ENCODE results near the gene GALNT17.

GALNT17 gene

DNA sequence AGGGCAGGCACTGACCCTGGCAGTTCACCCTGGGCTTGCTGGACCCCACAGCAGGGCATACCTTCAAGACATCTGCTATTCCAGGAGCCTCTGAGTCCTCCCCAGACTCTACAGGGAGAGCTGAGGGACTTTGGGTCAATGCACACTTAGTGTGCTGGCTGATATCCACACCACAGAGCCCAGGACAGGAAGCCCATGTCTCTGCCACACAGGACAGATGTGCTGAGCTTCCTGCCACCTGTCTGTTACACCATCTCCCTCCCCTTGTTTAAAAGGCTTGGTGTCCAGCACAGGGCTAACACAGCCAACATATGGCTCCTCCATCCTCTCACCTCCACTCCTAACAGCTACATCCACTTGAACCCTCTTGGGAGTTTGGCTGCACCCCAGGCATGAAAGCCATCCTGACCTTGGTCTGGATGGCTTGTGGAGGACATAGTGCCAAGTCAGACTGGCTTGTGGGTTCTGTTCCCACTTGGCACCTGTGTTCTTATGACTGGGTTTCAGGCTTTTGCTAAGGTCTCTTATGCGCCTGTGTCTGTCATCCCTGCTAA lies 529.8 kb downstream of the GALNT17 start:
- TF ChIP-seq, protein P1, sequence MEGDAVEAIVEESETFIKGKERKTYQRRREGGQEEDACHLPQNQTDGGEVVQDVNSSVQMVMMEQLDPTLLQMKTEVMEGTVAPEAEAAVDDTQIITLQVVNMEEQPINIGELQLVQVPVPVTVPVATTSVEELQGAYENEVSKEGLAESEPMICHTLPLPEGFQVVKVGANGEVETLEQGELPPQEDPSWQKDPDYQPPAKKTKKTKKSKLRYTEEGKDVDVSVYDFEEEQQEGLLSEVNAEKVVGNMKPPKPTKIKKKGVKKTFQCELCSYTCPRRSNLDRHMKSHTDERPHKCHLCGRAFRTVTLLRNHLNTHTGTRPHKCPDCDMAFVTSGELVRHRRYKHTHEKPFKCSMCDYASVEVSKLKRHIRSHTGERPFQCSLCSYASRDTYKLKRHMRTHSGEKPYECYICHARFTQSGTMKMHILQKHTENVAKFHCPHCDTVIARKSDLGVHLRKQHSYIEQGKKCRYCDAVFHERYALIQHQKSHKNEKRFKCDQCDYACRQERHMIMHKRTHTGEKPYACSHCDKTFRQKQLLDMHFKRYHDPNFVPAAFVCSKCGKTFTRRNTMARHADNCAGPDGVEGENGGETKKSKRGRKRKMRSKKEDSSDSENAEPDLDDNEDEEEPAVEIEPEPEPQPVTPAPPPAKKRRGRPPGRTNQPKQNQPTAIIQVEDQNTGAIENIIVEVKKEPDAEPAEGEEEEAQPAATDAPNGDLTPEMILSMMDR (IDR thresholded peaks at IDR 0.05; ENCODE audit: extremely low read depth, missing control alignments), result no peak
- no peak for DNase-seq (ENCODE audit: low spot score)

DNA sequence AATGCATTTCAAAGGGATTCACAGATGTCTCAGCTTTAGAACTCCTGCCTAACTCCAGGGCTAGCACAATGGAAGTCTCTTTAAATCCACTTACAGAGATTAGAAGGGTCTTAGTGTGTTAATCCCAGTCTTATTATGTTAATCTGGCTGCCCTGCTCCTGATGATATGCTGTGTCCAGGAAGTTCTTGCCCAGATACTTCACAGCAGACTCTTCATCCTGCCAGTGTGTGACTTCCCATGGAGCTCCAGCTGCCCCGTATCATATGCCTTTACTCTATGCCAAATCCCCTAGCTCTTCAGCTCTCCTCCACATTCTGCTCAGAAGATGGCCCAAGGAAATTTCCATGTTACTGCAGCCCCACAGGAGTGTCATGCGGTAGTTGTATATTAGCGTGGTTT lies 533.8 kb downstream of the GALNT17 start:
- TF ChIP-seq, protein P1 (IDR thresholded peaks at IDR 0.05; ENCODE audit: extremely low read depth, missing control alignments), result no peak

DNA sequence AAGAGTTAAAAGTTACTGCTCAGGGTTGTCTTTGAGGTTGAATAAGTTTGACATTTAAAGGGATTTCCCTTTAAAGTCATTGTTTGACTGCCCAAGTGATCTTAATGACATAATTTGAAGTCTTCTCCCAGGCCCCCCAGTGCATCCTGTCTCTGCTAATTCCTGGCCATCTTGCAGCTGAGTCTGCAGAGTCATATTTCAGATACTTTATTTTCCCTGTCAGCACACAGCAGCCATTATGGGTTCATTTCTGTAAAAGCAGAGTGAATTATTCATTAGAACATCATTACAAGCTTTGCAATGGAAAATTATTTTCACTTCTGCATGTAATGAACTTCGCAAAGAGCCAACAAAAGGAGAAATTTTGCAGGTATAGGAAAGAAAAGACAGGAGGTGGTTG lies 536.6 kb downstream of the GALNT17 start:
- TF ChIP-seq, protein P1 (IDR thresholded peaks at IDR 0.05; ENCODE audit: extremely low read depth, missing control alignments), result no peak
- DNase-seq (ENCODE audit: low spot score), result no peak

More for the DNA sequence above, 533.8 kb downstream of the GALNT17 start:
- DNase-seq (ENCODE audit: low spot score), result no peak

DNA sequence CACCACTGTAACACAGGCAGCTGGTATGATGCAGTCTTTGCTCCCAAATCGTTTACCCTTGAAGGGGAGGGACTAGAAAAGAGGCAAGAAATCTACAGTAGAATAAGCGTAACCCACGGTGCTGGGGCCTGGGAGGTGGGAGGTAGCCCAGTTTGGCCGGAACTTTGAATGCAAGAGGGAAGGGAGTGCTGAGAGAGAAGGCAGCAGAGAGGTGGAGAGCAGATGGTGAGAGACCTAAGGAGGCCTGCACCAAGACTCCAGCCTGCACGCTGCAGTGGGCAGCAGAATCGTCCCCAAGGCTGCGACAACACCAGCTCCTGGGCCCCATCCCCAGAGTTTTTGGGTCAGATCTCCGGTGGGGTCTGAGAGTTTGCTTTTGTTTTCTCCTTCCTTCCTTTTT lies 547.5 kb downstream of the GALNT17 start:
- TF ChIP-seq, protein P1 (IDR thresholded peaks at IDR 0.05; ENCODE audit: extremely low read depth, missing control alignments), result no peak

DNA sequence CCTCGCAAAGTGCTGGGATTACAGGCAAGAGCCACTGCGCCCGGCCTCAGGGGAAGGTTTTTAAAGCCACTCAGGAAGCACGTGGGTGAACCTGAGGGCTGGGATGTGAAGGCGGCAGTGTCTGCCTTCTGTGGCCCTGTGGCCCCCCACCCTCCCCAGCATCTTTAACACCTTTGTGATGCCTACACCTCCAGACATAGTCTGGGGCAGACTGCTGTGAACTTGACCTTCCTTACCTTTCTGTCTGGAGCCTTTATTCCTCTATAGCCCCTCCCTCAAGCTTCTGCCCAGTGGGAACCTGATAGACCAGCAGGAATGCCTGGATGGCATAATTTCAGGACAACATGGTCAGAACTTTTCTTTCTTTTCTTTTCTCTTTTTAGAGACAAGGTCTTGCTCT lies 550.2 kb downstream of the GALNT17 start:
- TF ChIP-seq, protein P1 (IDR thresholded peaks at IDR 0.05; ENCODE audit: extremely low read depth, missing control alignments), result no peak
- no peak for DNase-seq (ENCODE audit: low spot score)

More for the DNA sequence above, 547.5 kb downstream of the GALNT17 start:
- no peak for DNase-seq (ENCODE audit: low spot score)

DNA sequence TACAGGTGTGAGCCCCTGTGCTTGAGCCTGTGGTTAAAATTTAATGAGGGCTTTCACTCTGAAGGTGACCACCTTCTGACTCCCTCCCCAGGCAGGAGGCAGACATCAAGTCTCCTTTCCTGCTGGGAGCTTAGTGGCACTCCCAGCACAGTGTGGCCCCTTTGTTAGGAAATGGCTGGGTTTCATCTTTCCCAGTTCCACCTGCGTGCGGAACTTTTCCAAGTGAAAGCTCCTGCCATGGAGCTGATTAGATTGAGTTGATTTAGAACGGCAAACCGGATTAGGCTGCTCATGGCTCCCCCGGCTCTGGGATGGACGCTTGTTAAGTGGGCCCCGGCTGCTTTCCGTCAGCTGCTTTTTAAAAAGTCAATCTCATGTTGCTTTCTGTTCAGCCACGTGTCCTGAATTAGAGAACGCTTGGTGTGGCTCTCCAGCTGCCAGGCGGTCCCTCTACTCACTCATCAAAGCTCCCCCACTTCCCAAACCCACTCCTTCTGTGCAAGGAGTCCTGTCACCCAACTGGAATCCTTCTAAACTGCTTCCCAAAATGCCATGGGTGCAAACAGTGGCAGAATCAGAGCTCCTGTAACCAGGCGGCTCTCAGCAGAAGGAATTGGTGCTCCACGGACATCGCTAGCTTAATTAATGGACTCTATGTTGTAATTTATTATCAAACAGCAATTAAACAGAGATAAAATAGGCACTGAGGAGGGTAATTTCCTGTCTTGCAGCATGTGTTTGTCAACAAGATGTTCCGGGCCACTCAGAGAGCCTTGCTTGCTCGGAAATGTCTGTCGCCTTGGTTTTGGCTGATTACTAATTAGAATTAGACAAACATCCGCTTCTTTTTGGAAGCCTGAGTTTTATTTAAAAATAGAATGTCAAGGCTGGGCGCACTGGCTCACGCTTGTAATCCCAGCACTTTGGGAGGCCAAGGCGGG lies 551.2 kb downstream of the GALNT17 start:
- no peak for DNase-seq (ENCODE audit: low spot score)
- TF ChIP-seq, protein P1 (IDR thresholded peaks at IDR 0.05; ENCODE audit: extremely low read depth, missing control alignments), result no peak

DNA sequence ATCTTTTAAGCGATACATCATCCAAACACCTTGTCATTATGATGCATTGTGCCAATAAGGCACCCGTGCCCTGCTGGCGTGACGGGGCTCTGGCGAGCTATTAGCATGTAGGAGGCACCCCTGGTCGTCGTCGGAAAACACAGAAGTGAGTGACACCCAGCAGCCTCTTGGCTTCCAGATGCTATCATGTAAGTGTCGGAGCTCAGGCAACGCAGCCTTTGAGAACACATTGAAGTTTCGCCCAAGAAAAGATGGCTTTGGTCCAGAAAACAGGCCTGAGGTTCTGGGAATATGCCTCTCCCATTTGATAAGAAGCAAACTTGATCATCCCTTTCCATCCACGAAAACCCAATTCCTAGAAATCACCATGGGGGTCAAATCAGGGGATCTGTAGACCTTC lies 555.3 kb downstream of the GALNT17 start:
- TF ChIP-seq, protein P1 (IDR thresholded peaks at IDR 0.05; ENCODE audit: extremely low read depth, missing control alignments), result no peak
- no peak for DNase-seq (ENCODE audit: low spot score)

Data from GM20000 (cell line).